Measurements from ENCODE around the gene GSTO1. TPM values are rescaled to one million over a fixed set of nuclear protein-coding genes. Genes with fewer than 3 reads are reported as not detected.
"Not testable (repeated sequence)": the region's sequence is repeated elsewhere in the genome, so short reads cannot be mapped to it uniquely, and the experiment has no call there.

The GSTO1 gene
- total RNA-seq, 4 donors from 2014 or later = 46.4 to 82.3 (median 69.9) TPM

DNA sequence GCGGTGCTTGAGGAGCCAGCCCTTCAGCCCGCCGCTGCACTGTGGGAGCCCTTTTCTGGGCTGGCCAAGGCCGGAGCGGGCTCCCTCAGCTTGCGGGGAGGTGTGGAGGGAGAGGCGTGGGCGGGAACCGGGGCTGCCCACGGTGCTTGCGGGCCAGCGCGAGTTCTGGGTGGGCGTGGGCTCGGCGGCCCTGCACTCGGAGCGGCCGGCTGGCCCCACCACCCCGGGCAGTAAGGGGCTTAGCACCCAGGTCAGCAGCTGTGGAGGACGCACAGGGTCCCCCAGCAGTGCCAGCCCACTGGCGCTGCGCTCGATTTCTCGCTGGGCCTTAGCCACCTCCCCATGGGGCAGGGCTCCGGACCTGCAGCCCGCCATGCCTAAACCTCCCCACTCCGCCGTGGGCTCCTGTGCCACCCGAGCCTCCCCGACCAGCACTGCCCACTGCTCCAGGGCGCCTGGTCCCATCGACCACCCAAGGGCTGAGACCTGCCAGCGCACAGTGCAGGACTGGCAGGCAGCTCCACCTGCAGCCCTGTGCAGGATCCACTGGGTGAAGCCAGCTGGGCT lies 9.5 kb upstream of the GSTO1 start:
- no peak for DNase-seq (ENCODE audit: low spot score in 2 of 2)
- TF ChIP-seq, protein P1, sequence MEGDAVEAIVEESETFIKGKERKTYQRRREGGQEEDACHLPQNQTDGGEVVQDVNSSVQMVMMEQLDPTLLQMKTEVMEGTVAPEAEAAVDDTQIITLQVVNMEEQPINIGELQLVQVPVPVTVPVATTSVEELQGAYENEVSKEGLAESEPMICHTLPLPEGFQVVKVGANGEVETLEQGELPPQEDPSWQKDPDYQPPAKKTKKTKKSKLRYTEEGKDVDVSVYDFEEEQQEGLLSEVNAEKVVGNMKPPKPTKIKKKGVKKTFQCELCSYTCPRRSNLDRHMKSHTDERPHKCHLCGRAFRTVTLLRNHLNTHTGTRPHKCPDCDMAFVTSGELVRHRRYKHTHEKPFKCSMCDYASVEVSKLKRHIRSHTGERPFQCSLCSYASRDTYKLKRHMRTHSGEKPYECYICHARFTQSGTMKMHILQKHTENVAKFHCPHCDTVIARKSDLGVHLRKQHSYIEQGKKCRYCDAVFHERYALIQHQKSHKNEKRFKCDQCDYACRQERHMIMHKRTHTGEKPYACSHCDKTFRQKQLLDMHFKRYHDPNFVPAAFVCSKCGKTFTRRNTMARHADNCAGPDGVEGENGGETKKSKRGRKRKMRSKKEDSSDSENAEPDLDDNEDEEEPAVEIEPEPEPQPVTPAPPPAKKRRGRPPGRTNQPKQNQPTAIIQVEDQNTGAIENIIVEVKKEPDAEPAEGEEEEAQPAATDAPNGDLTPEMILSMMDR (IDR thresholded peaks at IDR 0.05) = no peak
- no peak for TF ChIP-seq POLR2A (IDR thresholded peaks at IDR 0.05)
- H3K4me3 ChIP-seq (ENCODE audit: low read depth, poor library complexity, severe bottlenecking) = no peak overlapping the region
- intact Hi-C loops (cut with DNase I; ENCODE audit: low total_unique reads) = no loop called here
- WGBS, 2 donors = 95 to 96% methylated on average over 8 to 34 of the region's 34 CpGs

DNA sequence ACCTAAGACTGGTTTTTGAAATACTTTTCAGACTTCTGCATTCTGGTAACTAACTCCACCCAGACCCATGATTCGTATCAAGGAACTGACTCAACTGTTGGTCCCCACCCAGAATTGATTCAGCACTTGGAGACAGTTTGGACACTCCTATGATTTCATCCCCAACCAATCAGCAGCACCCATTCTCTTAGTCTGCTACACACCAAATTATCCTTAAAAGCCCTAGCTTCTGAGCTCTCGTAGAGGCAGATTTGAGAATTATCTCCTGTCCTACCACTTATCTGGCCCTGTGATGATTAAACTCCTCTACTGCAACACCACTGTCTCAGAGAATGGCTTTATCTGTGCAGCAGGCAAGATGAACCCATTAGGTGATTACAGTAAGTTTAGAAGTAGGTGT lies 7.7 kb upstream of the GSTO1 start:
- DNase-seq (ENCODE audit: low spot score in 2 of 2) = no peak
- TF ChIP-seq POLR2A (IDR thresholded peaks at IDR 0.05) = no peak
- TF ChIP-seq, protein P1 (IDR thresholded peaks at IDR 0.05) = no peak
- no peak overlapping the region for H3K4me3 ChIP-seq (ENCODE audit: low read depth, poor library complexity, severe bottlenecking)
- WGBS, 2 donors = 31 to 34% methylated on average over 2 of the region's 2 CpGs
- intact Hi-C loops (cut with DNase I; ENCODE audit: low total_unique reads) = no loop called here

DNA sequence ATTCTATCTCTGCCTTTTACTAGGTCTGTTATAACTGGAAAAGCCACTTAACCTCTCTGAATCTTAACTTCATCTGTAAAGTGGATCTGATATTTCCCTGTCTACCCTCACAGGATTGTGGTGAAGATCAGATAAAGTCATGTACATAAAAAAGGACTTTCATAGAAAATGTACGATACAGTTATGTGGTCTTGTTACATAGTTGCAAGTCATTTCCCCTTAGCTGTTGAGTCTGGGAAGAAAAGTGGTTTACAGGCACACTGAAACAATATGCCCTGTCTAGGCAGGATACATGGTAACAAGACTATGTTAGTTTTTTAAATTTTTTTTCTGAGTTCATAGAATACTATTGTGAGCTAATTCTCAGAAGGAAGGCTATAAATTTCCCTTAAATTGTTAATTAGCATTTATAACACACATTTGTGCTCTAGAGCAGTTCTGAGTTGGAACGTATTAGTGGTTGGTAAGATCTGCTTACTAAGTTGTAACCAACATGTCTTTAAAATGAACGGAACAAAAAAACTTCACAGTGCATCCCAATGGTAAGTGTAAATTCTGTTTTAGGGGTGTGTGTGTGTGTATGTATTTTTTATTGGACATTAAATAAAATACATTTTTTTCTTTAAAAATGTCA lies 7.1 kb upstream of the GSTO1 start:
- H3K4me3 ChIP-seq (ENCODE audit: low read depth, poor library complexity, severe bottlenecking) = no peak overlapping the region
- intact Hi-C loops (cut with DNase I; ENCODE audit: low total_unique reads) = no loop called here
- DNase-seq (ENCODE audit: low spot score in 2 of 2) = no peak
- TF ChIP-seq, protein P1 (IDR thresholded peaks at IDR 0.05) = no peak
- no peak for TF ChIP-seq POLR2A (IDR thresholded peaks at IDR 0.05)
- 76 to 78% methylated on average over 3 of the region's 3 CpGs for WGBS, 2 donors

DNA sequence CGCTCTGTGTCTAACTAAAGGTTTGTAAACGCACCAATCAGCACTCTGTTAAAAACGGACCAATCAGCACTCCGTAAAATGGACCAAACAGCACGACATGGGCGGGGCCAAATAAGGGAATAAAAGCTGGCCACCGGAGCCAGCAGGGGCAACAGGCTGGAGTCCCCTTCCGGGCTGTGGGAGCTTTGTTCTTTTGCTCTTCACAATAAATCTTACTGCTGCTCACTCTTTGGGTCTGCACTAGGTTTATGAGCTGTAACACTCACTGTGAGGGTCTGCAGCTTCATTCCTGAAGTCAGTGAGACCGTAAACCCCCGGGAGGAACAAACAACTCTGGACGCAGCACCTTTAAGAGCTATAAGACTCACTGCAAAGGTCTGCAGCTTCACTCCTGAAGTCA lies 5.8 kb upstream of the GSTO1 start:
- intact Hi-C loops (cut with DNase I; ENCODE audit: low total_unique reads); DNase-seq (ENCODE audit: low spot score in 2 of 2); H3K4me3 ChIP-seq (ENCODE audit: low read depth, poor library complexity, severe bottlenecking): not testable (repeated sequence)
- WGBS, 2 donors = 70 to 72% methylated on average over 11 of the region's 11 CpGs

DNA sequence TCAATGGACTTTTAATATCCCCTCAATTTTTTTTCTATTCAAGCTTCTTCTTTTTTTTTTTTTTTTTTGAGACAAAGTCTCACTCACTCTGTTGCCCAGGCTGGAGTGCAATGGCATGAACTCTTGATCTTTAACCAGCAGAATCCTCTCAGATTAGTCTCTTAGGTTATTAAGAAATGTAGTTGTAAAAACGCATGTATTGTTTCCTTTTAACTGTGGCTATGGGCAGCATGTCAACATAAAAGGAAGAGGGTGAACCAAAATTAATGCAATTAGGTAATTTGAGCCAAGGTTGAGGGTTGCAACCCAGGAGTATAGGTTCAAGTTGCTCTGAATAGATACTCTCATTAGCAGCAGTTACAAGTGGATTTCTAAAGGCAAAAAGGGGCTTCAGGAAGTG lies 4.3 kb upstream of the GSTO1 start:
- intact Hi-C loops (cut with DNase I; ENCODE audit: low total_unique reads) = no loop called here

DNA sequence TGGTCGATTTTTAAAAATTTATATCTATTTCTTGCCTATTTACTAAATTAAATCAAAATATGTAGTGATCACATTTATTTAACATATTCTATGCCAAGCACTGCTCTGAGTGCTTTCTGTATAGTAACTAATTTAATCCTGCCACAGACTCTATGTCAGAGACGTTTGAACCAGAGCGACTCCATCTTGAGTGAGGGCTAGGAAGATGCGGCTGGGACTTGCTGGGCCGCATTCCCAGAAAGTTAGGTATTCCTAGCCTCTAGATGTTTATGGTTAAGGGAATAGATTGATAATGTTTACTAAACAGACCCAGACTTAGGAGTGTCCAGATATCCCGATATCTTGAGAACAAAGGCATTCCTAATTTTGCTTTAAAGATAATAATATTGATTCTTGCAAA lies 3.2 kb upstream of the GSTO1 start:
- TF ChIP-seq POLR2A (IDR thresholded peaks at IDR 0.05) = no peak
- TF ChIP-seq, protein P1 (IDR thresholded peaks at IDR 0.05) = no peak
- WGBS, 2 donors = 88 to 95% methylated on average over 6 of the region's 6 CpGs
- no peak for DNase-seq (ENCODE audit: low spot score in 2 of 2)
- no peak overlapping the region for H3K4me3 ChIP-seq (ENCODE audit: low read depth, poor library complexity, severe bottlenecking)
- intact Hi-C loops (cut with DNase I; ENCODE audit: low total_unique reads) = no loop called here

More for the DNA sequence above, 4.3 kb upstream of the GSTO1 start:
- H3K4me3 ChIP-seq (ENCODE audit: low read depth, poor library complexity, severe bottlenecking) = no peak overlapping the region
- no peak for DNase-seq (ENCODE audit: low spot score in 2 of 2)
- WGBS, 2 donors = 36 to 44% methylated on average over 1 of the region's 1 CpG
- TF ChIP-seq, protein P1 (IDR thresholded peaks at IDR 0.05) = no peak
- TF ChIP-seq POLR2A (IDR thresholded peaks at IDR 0.05) = no peak
